Endothelial cell of umbilical vein (primary cell): ENCODE data around the gene HIVEP1. TPM values are rescaled to one million over a fixed set of nuclear protein-coding genes. Genes with fewer than 3 reads are reported as not detected.
A peak's percentile ranks its signal among the peaks of the same experiment; 100 is the strongest.

ENCODE experiments used
- BruUV-seq: library from RNA; stranded (reverse); fragments of 400-500 nt; replicated peaks from 2 replicates; lab custom pipeline; 2021; lab: Mats Ljungman, UMichigan
- CTCF ChIA-PET: fragments of 300-600, 350-600 bp; sonication (Branson Sonifier 250); formaldehyde crosslinking; loops from one replicate; lab custom pipeline; 2021; ENCODE audit warnings: antibody characterized with exemption, inconsistent platforms; lab: Charles Lee
- POLR2A ChIA-PET: fragments of 300-600, 350-600 bp; sonication (Branson Sonifier 250); formaldehyde crosslinking; loops from one replicate; lab custom pipeline; 2021; ENCODE audit warnings: antibody characterized with exemption, inconsistent platforms; lab: Charles Lee
- DNase-seq: peaks from one replicate; pipeline ENCODE4 v3.0.0-alpha.2; 2011; ENCODE audit warnings: low read depth, low spot score
- FAIRE-seq: peaks from 2 replicates; lab custom pipeline; 2011; peaks lifted over from hg19 to GRCh38; lab: Jason Lieb, UNC
- H2AFZ ChIP-seq: 2 replicates; pipeline ENCODE4 v1.6.0; 2012; ENCODE audit warnings: low read depth, low read length, control low read depth, inconsistent platforms
- H3K27ac ChIP-seq: 2 replicates; pipeline ENCODE4 v1.5.1; 2011; ENCODE audit warnings: low read depth, mild to moderate bottlenecking, control low read depth, low read length, moderate library complexity; ENCODE audit not compliant: insufficient read depth
- H3K27me3 ChIP-seq, 2 experiments: 2 replicates each; pipeline versions ENCODE4 v1.6.0 to v1.6.1; 2011; ENCODE audit warnings: low read length in 2 of 2, mixed read lengths in 1 of 2; ENCODE audit not compliant: control insufficient read depth in 2 of 2, insufficient read depth in 2 of 2
- H3K36me3 ChIP-seq, 2 experiments: 2 replicates in 1 of 2; 3 replicates in 1 of 2; pipeline ENCODE4 v1.5.1; 2011; ENCODE audit warnings: low read length in 2 of 2, mild to moderate bottlenecking in 1 of 2, moderate library complexity in 1 of 2; ENCODE audit not compliant: control insufficient read depth in 2 of 2, insufficient read depth in 2 of 2; ENCODE audit errors: extremely low read depth in 1 of 2
- H3K4me1 ChIP-seq: 3 replicates; pipeline ENCODE4 v1.5.1; 2011; ENCODE audit warnings: mild to moderate bottlenecking, low read length; ENCODE audit not compliant: control insufficient read depth, insufficient read depth; ENCODE audit errors: extremely low read depth
- H3K4me2 ChIP-seq: 2 replicates; pipeline ENCODE4 v1.6.1; 2011; ENCODE audit warnings: low read length, control low read depth, mixed read lengths; ENCODE audit not compliant: insufficient read depth
- H3K4me3 ChIP-seq, 3 experiments: fragments of 200-600 bp in 1 of 3; sonication (generic), shearing (Covaris generic) in 1 of 3; replicated peaks in 1 of 3; 2 replicates each; pipeline ENCODE4 v1.5.1; 2011 to 2016; ENCODE audit warnings: control low read depth in 3 of 3, low read length in 3 of 3, mild to moderate bottlenecking in 2 of 3, inconsistent platforms in 1 of 3, low read depth in 1 of 3, moderate library complexity in 1 of 3; ENCODE audit not compliant: insufficient read depth in 1 of 3
- H3K79me2 ChIP-seq: 2 replicates; pipeline ENCODE4 v1.6.0; 2012; ENCODE audit warnings: low read length, inconsistent platforms; ENCODE audit not compliant: control insufficient read depth, insufficient read depth
- H3K9ac ChIP-seq: replicated peaks from 2 replicates; pipeline ENCODE3; 2011; ENCODE audit warnings: low read length, control low read depth; ENCODE audit not compliant: insufficient read depth; ENCODE audit errors: extremely low read depth
- H3K9me1 ChIP-seq: replicated peaks from 3 replicates; pipeline ENCODE4 v1.6.0; 2011; ENCODE audit warnings: mild to moderate bottlenecking, low read length; ENCODE audit not compliant: control insufficient read depth, insufficient read depth; ENCODE audit errors: extremely low read depth
- H3K9me3 ChIP-seq: replicated peaks from 2 replicates; pipeline ENCODE4 v1.5.1; 2012; ENCODE audit warnings: low read length, inconsistent platforms; ENCODE audit not compliant: control insufficient read depth, insufficient read depth
- H4K20me1 ChIP-seq: replicated peaks from 2 replicates; pipeline ENCODE3; 2011; ENCODE audit warnings: mild to moderate bottlenecking, low read length; ENCODE audit not compliant: control insufficient read depth, insufficient read depth; ENCODE audit errors: extremely low read depth
- CTCF ChIP-seq, 2 donors: IDR thresholded peaks; 1 replicate in 1 of 2; 2 replicates in 1 of 2; pipeline ENCODE4 v1.5.1; 2011; ENCODE audit warnings: low read length in 2 of 2, mild to moderate bottlenecking in 2 of 2, moderate library complexity in 2 of 2, control low read depth in 1 of 2, inconsistent platforms in 1 of 2, low read depth in 1 of 2; ENCODE audit not compliant: insufficient read depth in 1 of 2; ENCODE audit errors: extremely low read depth in 1 of 2
- EZH2 ChIP-seq: IDR thresholded peaks from 2 replicates; pipeline ENCODE4 v1.6.1; 2012; ENCODE audit warnings: borderline replicate concordance, low read depth, mild to moderate bottlenecking, moderate library complexity, low read length, inconsistent platforms; ENCODE audit not compliant: severe bottlenecking
- FOS ChIP-seq: IDR thresholded peaks from 2 replicates; pipeline ENCODE4 v1.6.1; 2011; ENCODE audit warnings: mild to moderate bottlenecking, low read length, moderate library complexity, borderline replicate concordance; ENCODE audit not compliant: insufficient read depth
- GATA2 ChIP-seq: IDR thresholded peaks from 2 replicates; pipeline ENCODE4 v1.7.0; 2011; ENCODE audit warnings: low read depth, mild to moderate bottlenecking, moderate library complexity, mixed read lengths, low read length; ENCODE audit not compliant: insufficient read length, insufficient read depth
- JUN ChIP-seq: IDR thresholded peaks from 2 replicates; pipeline ENCODE4 v1.6.1; 2011; ENCODE audit warnings: borderline replicate concordance, low read depth; ENCODE audit not compliant: insufficient read length, insufficient read depth
- MAX ChIP-seq: IDR thresholded peaks from 2 replicates; pipeline ENCODE4 v1.6.1; 2011; ENCODE audit not compliant: insufficient read depth, insufficient read length
- MYC ChIP-seq: IDR thresholded peaks from one replicate; pipeline ENCODE4 v1.6.1; 2011; ENCODE audit warnings: mild to moderate bottlenecking, low read depth, low read length
- POLR2A ChIP-seq: IDR thresholded peaks from 2 replicates; pipeline ENCODE4 v1.6.1; 2012; ENCODE audit warnings: low read depth, mild to moderate bottlenecking, control low read depth, low read length
- POLR2AphosphoS5 ChIP-seq: IDR thresholded peaks from 2 replicates; pipeline ENCODE4 v1.6.1; 2012; ENCODE audit warnings: low read depth, mild to moderate bottlenecking, control low read depth, low read length, moderate library complexity; ENCODE audit not compliant: insufficient read depth
- dilution Hi-C: fragments of 300-500 bp; cut with MboI; formaldehyde crosslinking; loops from one replicate; pipeline ENCODE4 v1.15.0; 2019; ENCODE audit warnings: low sequenced_read_pairs; ENCODE audit not compliant: extremely low pct_ligation_motif_present
- intact Hi-C: fragments of 100-400 bp; cut with micrococcal nuclease; formaldehyde crosslinking; loops from one replicate; pipeline ENCODE4 v1.10.0; 2022
- polyA plus RNA-seq, 4 experiments: library from polyadenylated mRNA; depleted of rRNA in 3 of 4; stranded (reverse) in 3 of 4; unstranded in 1 of 4; fragments of >200 nt; gene quantifications; 2 replicates each; pipeline versions ENCODE4 v1.2.1 to v1.2.3, GENCODE V29; 2011 to 2012; ENCODE audit warnings: missing spikeins in 1 of 4
- total RNA-seq: library from RNA; stranded (reverse); gene quantifications from 2 replicates; pipeline ENCODE4 v1.2.3, GENCODE V29; 2021

Gene HIVEP1
- total and polyA plus RNA-seq, 2 donors (not counting 3 experiments of a cell fraction or from before 2014, with no cell fraction given): 33.5 to 49.2 TPM

- peaks cover 33% of the 10 kb centered on the region for H3K4me1 ChIP-seq
- DNase-seq: peak; percentile 47
- dilution Hi-C loops: no loop called here
- FAIRE-seq: peak; percentile 74
- TF ChIP-seq POLR2A (no peak), EZH2 (no peak), FOS (peak; percentile 74), JUN (peak; percentile 67), MAX (no peak), POLR2AphosphoS5 (no peak), MYC (no peak), GATA2 (peak; percentile 91), CTCF (IDR thresholded peaks at IDR 0.05; ENCODE audit: extremely low read depth in 1 of 2, insufficient read depth in 1 of 2, low read depth in 1 of 2, low read length in 2 of 2) (no peak)
- no peaks in the 10 kb centered on the region for H3K27me3 ChIP-seq
- peak overlapping the region; percentile 81 for H3K4me2 ChIP-seq
- ChIA-PET CTCF (interaction anchor here (1.0 kb wide), 1 partner anchor 57 kb away, joined by 3 read pairs; no protein-coding TSS in a partner anchor), POLR2A (no interaction called here)
- no peaks in the 10 kb centered on the region for H4K20me1 ChIP-seq
- H3K79me2 ChIP-seq: peaks cover 33% of the 10 kb centered on the region
- H3K9me3 ChIP-seq: no peaks in the 10 kb centered on the region
- no peak overlapping the region for H3K9ac ChIP-seq
- H3K4me3 ChIP-seq: no peak overlapping the region
- intact Hi-C loops: loop anchor here (1.0 to 10.0 kb wide), 3 partner anchors 58 to 484 kb away; no protein-coding TSS in a partner anchor
- H3K36me3 ChIP-seq: no peaks in the 10 kb centered on the region
- no TSS peak for BruUV-seq
- no peak overlapping the region for H3K27ac ChIP-seq
- H2AFZ ChIP-seq: no peak overlapping the region
- H3K9me1 ChIP-seq: no peaks in the 10 kb centered on the region
These were observed 59.0 kb downstream of the HIVEP1 start for GRCh38 chr6:12071064-12071615.
